ENCODE results near the gene MARK2. TPM values are rescaled to one million over a fixed set of nuclear protein-coding genes. Genes with fewer than 3 reads are reported as not detected.

Gene MARK2
- polyA plus RNA-seq, 3 donors: 32.4 to 55.7 (median 33.3) TPM

- no peak overlapping the region for H3K4me2 ChIP-seq (replicated peaks; ENCODE audit: extremely low read depth, low read length, poor library complexity, severe bottlenecking)
- Mint-ChIP-seq H3K36me3 (peaks cover 18 to 38% of the 10 kb centered on the region in 2 donors), H3K4me3 (no peak overlapping the region), H3K27me3 (ENCODE audit: low read depth in 3 of 3) (peaks cover 14 to 30% (median 23%) of the 10 kb centered on the region in 3 donors), H3K27ac (peak overlapping the region in 1 of 7 donors; percentile 60), H3K4me1 (peaks cover 6% of the 10 kb centered on the region), H3K9me3 (peaks cover 0 to 4% (median 0%) of the 10 kb centered on the region in 7 donors)
- no peak for DNase-seq
- no peak overlapping the region for H3K4me3 ChIP-seq (replicated peaks in 1 of 3; ENCODE audit: low read depth in 2 of 3, low read length in 3 of 3)
- peaks cover 35 to 39% of the 10 kb centered on the region in 2 donors for H3K36me3 ChIP-seq (replicated peaks in 1 of 2; ENCODE audit: control insufficient read depth in 1 of 2, insufficient read depth in 2 of 2, low read length in 2 of 2)
- H3K27me3 ChIP-seq (ENCODE audit: control insufficient read depth in 2 of 2, insufficient read depth in 2 of 2, low read length in 2 of 2): peaks cover 6 to 21% of the 10 kb centered on the region in 2 donors
- no peak overlapping the region for H3K27ac ChIP-seq (ENCODE audit: low read depth in 1 of 2, low read length in 2 of 2)
- peaks cover 4% of the 10 kb centered on the region for H3K79me2 ChIP-seq (ENCODE audit: insufficient read depth, low read length)
- H3K9ac ChIP-seq (ENCODE audit: insufficient read depth, low read length, poor library complexity, severe bottlenecking): no peak overlapping the region
- intact Hi-C loops (cut with micrococcal nuclease): no loop called here
- no peaks in the 10 kb centered on the region for H3K9me3 ChIP-seq (replicated peaks in 1 of 2; ENCODE audit: control insufficient read depth in 1 of 2, insufficient read depth in 1 of 2, low read length in 2 of 2)
- H2AFZ ChIP-seq (ENCODE audit: insufficient read depth, low read depth, low read length, poor library complexity, severe bottlenecking): no peak overlapping the region
- H3K4me1 ChIP-seq (ENCODE audit: control insufficient read depth in 1 of 2, insufficient read depth in 2 of 2, low read length in 2 of 2): peaks cover 10 to 11% of the 10 kb centered on the region in 2 donors
- TF ChIP-seq CTCF (IDR thresholded peaks at IDR 0.05): no peak
- 89% methylated on average over 9 of the region's 22 CpGs for WGBS (ENCODE audit: insufficient coverage)
- peaks cover 78% of the 10 kb centered on the region for H4K20me1 ChIP-seq (ENCODE audit: insufficient read depth, low read length)
Observed at GRCh38 chr11:63911876-63912275, 73.0 kb downstream of the MARK2 start.

GRCh38 chr11:63912678-63913077 is 73.8 kb downstream of the MARK2 start:
- TF ChIP-seq CTCF (IDR thresholded peaks at IDR 0.05): no peak
- no CpG with 5 or more reads among the region's 7 CpGs for WGBS (ENCODE audit: insufficient coverage)

More at GRCh38 chr11:63912678-63913077, 73.8 kb downstream of the MARK2 start:
- Mint-ChIP-seq H3K4me1 (peaks cover 9% of the 10 kb centered on the region), H3K36me3 (peaks cover 12 to 30% of the 10 kb centered on the region in 2 donors), H3K9me3 (peaks cover 0 to 6% (median 1%) of the 10 kb centered on the region in 7 donors), H3K27ac (peak overlapping the region in 2 of 7 donors; percentile 20 to 27), H3K27me3 (ENCODE audit: low read depth in 3 of 3) (peaks cover 18 to 36% (median 27%) of the 10 kb centered on the region in 3 donors), H3K4me3 (no peak overlapping the region)
- no peak overlapping the region for H3K4me3 ChIP-seq (replicated peaks in 1 of 3; ENCODE audit: low read depth in 2 of 3, low read length in 3 of 3)
- no peak overlapping the region for H3K4me2 ChIP-seq (replicated peaks; ENCODE audit: extremely low read depth, low read length, poor library complexity, severe bottlenecking)
- H3K27me3 ChIP-seq (ENCODE audit: control insufficient read depth in 2 of 2, insufficient read depth in 2 of 2, low read length in 2 of 2): peaks cover 10 to 29% of the 10 kb centered on the region in 2 donors
- H3K36me3 ChIP-seq (replicated peaks in 1 of 2; ENCODE audit: control insufficient read depth in 1 of 2, insufficient read depth in 2 of 2, low read length in 2 of 2): peaks cover 27 to 31% of the 10 kb centered on the region in 2 donors
- H3K9me3 ChIP-seq (replicated peaks in 1 of 2; ENCODE audit: control insufficient read depth in 1 of 2, insufficient read depth in 1 of 2, low read length in 2 of 2): no peaks in the 10 kb centered on the region
- H3K9ac ChIP-seq (ENCODE audit: insufficient read depth, low read length, poor library complexity, severe bottlenecking): no peak overlapping the region
- no peaks in the 10 kb centered on the region for H3K79me2 ChIP-seq (ENCODE audit: insufficient read depth, low read length)
- DNase-seq: no peak
- peaks cover 16 to 17% of the 10 kb centered on the region in 2 donors for H3K4me1 ChIP-seq (ENCODE audit: control insufficient read depth in 1 of 2, insufficient read depth in 2 of 2, low read length in 2 of 2)
- no peak overlapping the region for H2AFZ ChIP-seq (ENCODE audit: insufficient read depth, low read depth, low read length, poor library complexity, severe bottlenecking)
- H4K20me1 ChIP-seq (ENCODE audit: insufficient read depth, low read length): peaks cover 74% of the 10 kb centered on the region
- no peak overlapping the region for H3K27ac ChIP-seq (ENCODE audit: low read depth in 1 of 2, low read length in 2 of 2)
- intact Hi-C loops (cut with micrococcal nuclease): no loop called here

All from CD14-positive monocyte (primary cell).